Medulla oblongata (tissue), 1 donor: Measurements from ENCODE around the gene ATG2A.

ENCODE experiments used
- DNase-seq: peaks from one replicate; pipeline ENCODE4 v3.0.0-alpha.2; 2015; ENCODE audit errors: extremely low spot score

ATG2A gene

DNA sequence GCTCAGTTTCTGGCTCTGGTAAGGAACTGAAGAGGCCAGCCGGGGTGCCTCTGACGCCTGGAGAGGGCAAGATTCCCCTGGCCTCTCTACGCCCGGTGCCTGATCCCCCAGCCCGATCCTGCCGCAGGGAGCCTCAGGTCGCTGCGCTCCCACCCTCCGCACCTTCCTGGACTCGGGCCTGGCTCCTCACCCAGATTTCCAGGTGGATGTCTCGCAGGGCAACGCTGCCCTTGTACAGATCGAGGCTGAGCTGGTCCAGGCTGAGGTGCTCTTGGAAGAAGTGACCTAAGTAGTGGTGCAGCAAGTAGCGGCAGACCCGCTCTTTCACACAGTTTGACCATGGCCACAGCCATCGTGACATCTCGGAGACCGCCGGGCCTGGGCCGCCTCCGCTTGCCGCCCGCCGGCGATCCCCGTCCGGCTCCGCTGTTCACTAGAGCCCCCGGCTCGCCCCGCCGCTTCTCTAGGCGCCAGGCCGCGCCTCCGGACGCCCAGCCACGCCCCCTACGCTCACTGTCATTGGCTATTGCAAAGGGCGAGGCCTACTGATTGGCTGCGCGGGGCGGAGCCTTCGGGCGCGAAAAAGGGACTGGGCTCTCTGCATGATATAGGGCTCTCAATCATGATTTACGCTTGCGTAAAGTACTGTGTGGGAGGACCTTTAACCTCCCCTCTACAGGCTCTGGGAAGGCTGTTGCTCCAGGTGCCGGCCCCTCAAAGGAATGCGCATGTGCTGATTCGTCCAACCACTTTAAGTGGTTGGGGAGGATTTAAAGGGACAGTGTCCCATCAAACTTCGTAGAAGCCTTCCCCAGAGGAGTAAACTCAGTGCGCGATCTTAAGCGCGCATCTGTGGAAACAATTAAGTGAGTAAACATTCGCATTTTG, at the start of gene ATG2A:
ATG2A (minus strand) TSS at position 435 of the 888 bp plus-strand sequence; CDS start at position 361, 74 bp downstream.
- peak; percentile 100 for DNase-seq

DNA sequence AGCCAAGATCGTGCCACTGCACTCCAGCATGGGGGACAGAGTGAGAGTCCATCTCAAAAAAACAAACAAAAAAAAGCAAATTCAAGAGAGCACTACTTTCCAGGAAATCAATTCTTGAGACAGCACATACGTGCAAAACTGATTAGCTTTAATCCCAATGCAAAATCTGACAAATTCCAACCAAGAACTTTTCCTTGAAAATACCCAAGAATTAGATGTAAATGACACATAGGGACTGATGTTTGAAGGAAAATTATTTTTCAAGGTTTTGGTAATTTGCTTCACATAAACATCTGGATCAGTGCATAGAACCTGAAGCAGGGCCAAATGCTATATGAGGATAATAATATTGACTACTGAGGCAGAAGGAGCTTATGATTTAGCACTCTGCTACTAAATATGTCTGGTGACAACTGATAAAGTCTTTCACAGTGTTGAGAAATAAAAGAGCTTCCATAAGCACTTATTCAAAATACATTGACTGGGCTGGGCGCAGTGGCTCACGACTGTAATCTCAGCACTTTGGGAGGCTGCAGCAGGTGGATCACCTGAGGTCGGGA, 46.1 kb upstream of the ATG2A start:
- no peak for DNase-seq

DNA sequence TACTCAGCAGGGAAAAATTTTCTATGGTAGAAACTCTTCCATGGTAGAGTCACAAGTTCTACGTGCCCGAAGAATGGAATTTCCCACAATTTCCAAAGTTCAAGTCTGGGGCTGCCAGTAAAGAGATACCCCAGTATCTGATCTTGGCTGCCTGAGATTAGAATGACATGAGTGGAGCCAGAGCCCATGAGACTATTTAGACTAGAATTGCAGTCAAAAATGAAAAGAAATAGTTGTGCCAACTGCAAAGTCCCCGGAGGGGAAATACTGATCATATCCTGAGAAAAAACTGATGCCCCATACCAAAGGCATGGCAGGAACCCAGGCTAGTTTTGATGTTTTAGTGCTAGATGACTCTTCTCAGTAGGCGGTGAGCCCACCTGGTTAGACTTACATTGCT, 43.7 kb upstream of the ATG2A start:
- no peak for DNase-seq

DNA sequence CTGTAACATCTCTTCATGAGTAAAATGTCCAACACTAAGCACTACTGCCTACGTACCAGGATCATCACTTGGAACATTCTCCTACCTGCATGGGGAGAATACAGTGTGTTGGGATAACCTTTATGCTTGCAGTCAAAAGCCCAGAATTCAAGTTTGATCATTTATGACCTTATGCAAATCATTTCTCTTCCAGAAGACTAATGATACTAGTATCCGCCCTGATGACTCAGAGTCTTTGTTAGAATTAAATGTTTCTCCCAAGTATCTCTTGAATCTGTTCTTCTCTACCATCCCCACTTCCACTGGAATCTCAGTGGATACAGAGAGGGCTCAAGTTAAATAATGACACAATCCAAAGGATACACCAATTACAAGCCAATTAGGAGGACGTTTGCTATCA, 42.5 kb upstream of the ATG2A start:
- no peak for DNase-seq

DNA sequence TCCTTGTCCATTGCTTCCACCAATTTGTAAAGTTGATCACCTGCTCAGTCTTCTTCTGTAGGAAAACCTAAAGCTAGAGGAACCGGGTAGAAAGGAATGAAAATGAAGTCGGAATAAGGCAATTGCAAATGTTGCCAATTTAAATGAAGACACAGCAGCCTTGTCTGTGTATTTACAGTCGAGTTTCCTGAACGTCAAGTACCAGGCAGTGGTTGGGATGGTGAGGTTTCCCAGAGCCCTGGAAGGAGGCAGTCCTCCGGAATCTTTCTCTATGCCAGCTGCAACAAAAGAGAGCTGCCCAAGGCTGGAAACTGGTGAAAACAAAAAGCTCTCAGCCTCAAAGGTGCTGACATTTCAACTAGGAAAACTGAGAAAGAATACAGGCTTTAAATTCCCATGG, 37.2 kb upstream of the ATG2A start:
- no peak for DNase-seq

DNA sequence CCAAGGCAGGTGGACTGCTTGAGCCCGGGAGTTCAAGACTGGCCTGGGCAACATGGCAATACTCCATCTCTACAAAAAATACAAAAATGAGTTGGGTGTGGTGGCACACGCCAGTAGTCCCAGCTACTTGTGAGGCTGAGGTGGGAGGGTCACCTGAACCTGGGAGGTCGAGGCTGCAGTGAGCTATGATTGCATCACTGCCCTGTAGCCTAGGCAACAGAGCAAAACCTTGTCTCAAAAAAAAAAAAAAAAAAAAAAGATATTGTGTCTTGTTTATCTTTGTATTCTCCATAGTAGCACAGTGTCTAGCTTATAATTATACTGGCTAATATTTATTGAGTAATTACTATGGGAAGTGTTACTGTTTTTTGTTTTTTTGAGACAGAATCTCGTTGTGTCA, 34.5 kb upstream of the ATG2A start:
- no peak for DNase-seq

DNA sequence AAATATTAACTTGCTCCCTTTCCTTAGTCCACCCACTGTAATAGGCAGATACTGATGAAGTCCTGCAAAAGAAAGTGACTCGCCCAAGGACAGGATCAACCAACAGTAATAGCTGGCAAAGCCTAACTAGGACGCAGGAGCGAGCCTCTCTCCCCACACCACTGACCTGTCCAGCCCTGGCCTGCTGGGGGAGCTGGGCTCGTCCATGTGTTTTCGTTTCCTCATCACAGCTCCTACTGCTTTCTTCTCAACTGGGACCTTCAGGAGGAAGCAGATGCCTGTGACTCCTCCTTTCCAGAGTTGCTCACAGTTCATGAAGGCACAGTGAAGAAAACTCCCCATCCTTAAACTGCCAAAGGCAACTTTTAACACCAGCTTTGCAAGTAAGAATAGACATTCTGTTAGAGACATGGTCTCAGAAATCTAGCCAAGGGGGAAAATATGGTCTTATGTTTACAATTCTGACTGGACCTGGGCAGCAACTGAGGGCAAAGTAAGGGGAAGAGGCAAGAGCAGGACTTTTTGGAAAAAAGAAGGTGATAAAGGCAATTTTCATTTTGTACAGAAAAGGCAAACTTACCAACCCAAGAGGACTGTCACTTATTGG, 30.3 kb upstream of the ATG2A start:
- peak; percentile 21 for DNase-seq

DNA sequence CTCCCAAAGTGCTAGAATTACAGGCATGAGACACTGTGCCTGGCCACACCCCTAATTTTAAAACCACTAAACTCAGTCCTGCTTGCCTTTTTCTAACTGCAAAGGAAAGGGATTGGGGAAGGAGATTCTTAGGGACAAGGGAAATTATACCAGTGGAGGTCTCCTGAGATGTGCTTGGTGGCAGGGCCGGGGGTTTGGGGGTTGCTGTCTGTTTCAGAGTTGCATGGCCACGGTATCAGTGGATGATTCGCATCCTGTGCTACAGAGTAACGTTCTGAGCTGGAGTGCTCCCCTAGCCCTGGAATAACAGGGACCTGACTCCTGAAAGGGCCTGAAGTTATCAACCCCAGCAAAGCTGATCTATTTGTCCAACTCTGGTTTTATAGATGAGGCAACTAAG, 19.5 kb upstream of the ATG2A start:
- no peak for DNase-seq

DNA sequence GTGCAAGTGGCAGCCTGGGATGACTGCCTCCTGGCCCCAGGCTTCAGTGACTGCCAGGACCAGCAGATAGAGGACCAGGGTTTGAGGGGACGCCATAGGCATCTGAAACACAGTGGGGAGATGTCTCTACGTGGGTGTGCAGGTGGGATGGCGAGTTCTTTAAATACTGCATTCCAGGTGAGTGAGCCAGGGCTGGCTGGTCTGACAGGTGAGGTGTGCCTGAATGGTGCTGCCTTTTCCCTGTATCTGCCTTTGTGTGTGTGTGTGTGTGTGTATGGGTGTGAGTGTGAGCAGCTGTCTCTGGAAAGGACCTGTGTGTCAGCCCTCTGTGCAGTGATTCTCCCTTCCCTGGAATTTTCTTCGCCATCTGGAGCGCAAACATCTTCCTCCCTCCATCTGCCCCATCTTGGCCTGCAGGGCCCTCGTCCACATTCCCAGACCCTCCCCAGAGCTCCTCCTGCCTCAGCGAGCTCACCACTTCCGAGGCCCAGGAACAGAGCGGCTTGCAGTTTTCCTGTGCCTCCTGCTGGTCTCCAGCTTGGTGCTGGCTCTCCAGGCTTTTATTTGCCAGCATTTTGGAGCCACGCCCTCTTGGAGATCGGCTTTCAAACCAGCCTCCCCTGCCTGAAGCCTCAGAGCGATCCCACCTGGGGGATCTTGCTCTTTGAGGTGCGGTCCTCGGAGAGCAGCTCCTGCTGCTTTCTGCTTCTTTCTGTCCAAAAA, 18.5 kb upstream of the ATG2A start, which contains the start of gene GPHA2:
GPHA2 (minus strand) TSS at position 535 of the 723 bp plus-strand sequence; CDS start at position 102, 433 bp downstream.
- DNase-seq = no peak

DNA sequence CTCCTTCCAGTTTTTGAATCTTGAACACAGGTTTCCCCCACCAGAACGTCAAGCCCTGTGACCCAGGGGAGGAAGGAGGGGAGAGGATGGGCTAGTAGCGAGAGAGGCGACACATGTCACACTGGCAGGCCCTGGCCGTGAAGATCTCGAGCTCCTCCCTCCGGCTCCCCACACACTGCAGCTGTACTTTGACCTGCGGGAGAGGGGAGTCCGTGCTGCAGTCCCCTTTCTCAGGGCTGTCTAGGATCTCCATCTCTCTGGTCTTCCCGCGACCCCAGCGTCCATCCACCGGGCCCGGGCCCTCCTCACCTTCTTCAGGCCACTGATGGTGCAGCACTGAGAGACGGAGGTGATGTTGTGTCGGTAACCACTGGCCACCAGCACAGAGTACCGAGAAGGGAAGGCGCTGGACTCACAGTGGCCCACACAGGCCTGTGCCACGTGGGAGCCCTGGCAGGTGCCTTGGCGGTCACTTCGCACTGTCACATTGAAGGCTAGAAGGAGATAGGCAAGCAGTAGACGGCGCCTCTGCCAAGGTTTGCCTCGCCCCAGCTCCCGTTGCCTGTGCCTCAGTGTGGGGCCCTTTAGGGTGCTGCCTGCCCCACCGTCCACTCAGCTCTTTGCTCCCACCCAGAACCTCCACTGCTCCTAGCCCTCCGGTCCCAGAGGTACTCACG, 17.8 kb upstream of the ATG2A start:
- DNase-seq = no peak

DNA sequence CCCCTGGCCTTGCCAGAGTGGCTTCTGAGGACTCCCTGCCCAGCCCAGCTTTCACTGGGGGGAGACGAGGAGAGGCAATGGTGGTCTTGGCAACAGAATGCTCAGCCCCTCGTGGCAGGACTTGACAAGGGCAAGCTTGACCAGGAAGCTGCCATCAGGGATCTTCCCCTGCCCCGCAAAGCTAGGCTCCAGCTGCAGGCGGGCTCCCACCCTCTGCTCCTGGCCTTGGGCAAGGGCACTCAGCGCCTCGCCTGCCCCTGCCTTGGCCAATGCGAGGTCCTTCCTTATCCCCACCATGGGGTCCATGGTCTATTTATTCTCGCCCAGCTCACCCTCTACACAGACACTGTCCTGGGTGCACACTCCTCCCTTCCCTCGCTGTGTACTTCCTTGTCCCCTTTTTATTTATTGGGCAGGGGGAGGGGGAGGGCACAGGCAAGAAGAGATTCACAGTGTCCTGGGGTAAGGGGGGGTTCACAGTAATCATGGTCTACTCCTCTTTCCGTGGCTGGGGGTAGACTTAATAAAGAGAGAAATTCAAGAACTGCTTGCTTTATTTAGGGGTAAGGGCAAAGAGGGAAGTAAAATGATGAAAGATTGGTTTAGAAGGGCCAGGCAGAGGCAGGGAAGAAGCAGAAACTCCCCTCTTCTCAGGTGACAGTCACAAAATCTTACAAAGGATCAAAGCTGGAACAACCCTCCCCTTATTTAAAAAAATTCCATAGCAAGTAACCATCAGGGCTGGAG, 17.1 kb upstream of the ATG2A start:
- DNase-seq = no peak

DNA sequence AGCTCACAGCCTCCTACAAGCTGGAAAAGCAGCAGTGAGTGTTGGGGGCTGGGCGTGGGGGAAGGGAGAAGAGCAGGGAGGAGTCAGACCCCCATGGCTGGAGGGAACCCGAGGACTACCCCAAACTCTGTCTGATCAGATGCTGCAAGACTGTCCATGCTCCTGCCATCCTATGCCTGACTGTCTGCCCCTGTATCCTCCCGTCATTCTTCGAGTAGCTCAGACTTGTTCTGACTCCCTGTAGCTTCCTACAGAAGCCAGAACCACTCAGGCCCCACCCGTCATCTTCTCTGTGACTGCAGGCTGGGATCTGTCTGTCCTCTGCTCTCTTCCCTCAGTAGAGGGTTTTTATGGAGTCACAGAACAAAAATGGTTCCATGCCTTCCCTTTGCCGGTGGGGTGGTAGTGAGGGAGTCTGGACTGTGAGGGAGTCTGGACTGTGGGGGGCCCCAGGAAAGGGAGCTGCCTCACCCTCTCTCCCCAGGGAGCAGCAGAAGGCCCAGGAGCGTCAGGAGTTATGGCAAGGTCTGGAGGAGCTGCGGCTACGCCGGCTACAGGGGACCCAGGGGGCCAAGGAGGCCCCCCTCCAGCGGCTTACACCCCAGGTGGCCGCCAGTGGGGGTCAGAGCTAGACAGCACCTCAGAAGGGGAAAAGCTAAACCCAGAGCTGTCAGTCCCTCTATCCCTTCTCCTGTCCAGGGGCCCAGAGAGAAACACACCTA, 16.4 kb upstream of the ATG2A start:
- DNase-seq = no peak

DNA sequence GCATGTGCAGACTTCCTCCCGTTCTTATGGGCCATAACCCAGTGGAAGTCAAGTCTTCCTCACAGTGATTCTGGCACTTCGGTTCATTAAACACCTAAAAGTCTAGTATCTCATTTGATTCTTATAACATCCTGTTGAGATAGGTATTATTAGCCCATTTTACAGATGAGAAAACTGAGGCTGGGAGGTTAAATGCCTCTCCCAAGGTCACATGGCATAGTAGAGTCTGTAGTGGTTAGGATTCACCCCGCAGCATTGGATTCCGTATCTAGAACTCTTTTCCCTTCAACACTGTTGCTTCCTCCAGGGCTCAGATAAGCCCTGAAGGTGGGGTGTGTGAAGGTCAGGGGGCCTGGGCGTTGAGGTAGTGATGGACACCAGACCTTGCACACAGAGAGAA, 15.3 kb upstream of the ATG2A start:
- no peak for DNase-seq

DNA sequence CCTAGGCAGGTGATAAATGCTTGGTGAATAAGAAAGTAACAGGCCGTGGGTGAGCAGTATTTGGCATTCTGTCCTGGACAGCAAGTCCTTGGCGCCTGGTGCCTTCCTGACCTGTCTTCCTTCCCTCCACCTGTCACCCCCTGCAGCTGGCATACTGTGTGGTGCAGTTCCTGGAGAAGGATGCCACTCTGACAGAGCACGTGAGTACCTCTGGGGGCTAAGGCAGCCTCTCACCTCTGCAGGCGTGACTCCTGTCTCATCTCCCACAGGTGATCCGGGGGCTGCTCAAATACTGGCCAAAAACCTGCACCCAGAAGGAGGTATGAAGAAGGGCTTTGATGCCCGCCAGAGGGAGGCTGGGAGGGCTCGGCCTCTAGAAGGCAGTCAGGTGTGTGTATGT, 14.3 kb upstream of the ATG2A start:
- no peak for DNase-seq

DNA sequence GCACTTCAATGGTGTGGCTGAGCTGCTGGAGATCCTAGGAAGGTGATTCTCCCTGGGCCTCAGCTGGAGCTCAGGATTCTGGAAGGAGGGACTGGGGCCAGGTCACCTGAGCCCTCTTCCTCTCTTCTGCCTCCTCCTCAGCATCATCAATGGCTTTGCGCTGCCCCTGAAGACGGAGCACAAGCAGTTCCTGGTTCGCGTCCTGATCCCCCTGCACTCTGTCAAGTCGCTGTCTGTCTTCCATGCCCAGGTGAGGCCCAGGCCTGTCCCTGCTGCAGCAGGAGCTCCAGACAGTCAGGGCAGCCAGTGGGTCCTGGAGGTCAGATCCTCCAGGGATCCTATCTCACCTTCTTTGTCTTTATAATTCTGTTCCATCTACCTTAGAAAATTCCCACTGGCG, 13.3 kb upstream of the ATG2A start:
- DNase-seq = no peak

DNA sequence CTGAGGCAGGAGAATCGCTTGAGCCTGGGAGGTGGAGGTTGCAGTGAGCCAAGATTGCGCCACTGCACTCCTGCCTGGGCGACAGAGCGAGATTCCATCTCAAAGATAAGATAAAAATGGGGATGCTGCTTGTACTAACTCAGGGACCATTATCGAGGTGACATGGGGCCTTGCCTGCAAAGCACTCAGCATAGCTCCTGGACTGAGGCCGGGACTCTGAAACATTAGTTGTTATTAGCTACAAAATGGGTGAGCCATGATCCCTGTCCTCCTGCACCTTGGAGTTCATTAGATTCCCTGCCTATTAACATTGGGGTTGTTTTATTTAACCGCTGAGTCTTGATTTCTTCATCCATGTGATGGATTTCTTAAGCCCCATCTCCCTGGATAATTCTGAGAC, 12.6 kb upstream of the ATG2A start:
- DNase-seq = no peak

DNA sequence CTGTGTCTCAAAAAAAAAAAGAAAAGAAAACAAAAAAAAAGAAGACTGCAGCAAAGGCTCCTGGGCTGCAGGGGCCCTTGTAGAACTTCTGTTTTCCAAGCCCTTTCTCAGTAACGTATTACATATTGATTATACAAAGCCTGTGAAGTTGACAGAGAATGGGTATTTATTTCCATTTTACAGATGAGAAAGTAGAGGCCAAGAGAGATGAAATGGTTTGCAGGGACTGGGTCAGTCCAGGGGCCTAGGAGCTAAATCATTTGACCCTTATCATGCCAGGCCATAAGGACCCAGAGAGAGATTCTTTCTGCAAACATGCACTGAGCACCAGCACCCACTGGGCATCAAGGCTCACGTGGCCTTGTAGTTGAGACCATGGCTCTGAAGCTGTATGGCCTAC, 11.9 kb upstream of the ATG2A start:
- no peak for DNase-seq

DNA sequence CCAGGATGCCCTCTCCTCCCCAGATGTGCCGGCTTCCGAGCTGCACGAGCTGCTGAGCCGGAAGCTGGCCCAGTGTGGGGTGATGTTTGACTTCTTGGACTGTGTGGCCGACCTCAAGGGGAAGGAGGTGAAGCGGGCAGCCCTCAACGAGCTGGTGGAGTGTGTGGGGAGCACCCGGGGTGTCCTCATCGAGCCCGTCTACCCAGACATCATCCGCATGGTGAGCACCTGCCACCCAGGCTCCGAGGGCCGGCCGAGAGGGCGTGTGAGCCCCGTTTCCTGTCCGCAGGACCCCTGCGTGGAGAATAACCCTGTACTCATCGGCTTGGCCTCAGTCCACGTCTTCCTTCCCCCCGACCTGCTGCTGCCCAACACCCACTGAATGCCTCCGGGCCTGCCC, 9.7 kb upstream of the ATG2A start:
- DNase-seq = no peak

DNA sequence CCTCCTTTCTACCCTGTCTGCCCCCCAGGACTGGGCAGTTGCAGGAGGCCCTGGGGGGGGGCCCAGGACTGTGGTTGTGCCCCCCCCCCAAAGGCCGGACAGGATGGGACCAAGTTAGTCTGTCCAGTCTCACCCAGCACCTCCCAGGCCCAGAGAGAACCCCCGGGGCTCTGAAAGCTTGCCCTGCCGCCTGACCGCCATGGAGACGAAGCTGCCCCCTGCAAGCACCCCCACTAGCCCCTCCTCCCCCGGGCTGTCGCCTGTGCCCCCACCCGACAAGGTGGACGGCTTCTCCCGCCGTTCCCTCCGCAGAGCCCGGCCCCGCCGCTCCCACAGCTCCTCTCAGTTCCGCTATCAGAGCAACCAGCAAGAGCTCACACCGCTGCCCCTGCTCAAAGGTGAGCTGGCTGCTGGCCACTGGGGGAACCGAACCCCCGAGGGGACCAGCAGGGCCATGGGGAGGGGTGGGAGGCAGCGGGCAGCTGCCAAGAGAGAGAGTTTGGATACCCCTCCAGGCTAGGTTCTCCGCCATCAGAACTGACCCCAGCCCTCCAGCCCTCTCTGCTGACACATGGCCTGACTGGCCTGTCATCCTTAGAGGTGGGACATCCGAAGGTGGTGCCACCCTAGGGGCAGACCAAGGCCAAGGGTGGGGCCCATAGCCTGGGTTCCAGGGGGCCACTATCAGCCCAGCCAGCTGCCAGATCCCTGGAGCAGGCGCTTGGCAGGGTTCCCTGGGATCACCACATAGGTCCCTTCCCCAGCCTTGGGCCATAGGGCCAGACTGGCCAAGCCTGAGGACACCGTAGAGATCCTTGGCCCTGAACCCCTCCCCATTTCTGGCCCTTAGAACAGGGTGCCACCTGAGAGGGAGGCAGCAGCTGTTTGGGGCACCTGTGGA, 8.8 kb upstream of the ATG2A start:
- DNase-seq = no peak
